GM12878 (cell line): ENCODE data around the gene TPM4. TPM values are rescaled to one million over a fixed set of nuclear protein-coding genes. Genes with fewer than 3 reads are reported as not detected.
A peak's percentile ranks its signal among the peaks of the same experiment; 100 is the strongest.

Experiments
- BRCA1 ChIP-seq: IDR thresholded peaks from 2 replicates; pipeline ENCODE4 v1.6.1; 2011; ENCODE audit warnings: low read depth, low read length, improper control_type of control experiment
- CBFB ChIP-seq: IDR thresholded peaks from 2 replicates; pipeline ENCODE4 v1.6.1; 2016; ENCODE audit warnings: antibody characterized with exemption, low read depth
- GATAD2B ChIP-seq: fragments of 450-650 bp; conservative IDR thresholded peaks from 2 replicates; pipeline ENCODE4 v1.6.1; 2017; ENCODE audit warnings: low read depth, mild to moderate bottlenecking, moderate library complexity
- JUNB ChIP-seq: IDR thresholded peaks from 2 replicates; pipeline ENCODE4 v1.6.1; 2016; ENCODE audit warnings: antibody characterized with exemption, mild to moderate bottlenecking
- POLR2AphosphoS5 ChIP-seq: IDR thresholded peaks from 2 replicates; pipeline ENCODE4 v1.6.1; 2011; ENCODE audit warnings: mild to moderate bottlenecking, low read length, inconsistent platforms
- RUNX3 ChIP-seq: IDR thresholded peaks from 2 replicates; pipeline ENCODE4 v1.6.1; 2012; ENCODE audit warnings: low read length, inconsistent platforms
- SPI1 ChIP-seq: IDR thresholded peaks from 2 replicates; pipeline ENCODE4 v1.6.1; 2011; ENCODE audit warnings: low read depth, mild to moderate bottlenecking, low read length, moderate library complexity, borderline replicate concordance; ENCODE audit not compliant: insufficient read depth
- SREBF2 ChIP-seq: IDR thresholded peaks from 2 replicates; pipeline ENCODE4 v1.6.1; 2012; ENCODE audit warnings: mild to moderate bottlenecking, low read length
- SUPT20H ChIP-seq: IDR thresholded peaks from 2 replicates; pipeline ENCODE4 v1.6.1; 2011; ENCODE audit warnings: low read depth, mild to moderate bottlenecking, low read length, moderate library complexity, borderline replicate concordance; ENCODE audit not compliant: control insufficient read depth
- TARDBP ChIP-seq: IDR thresholded peaks from 2 replicates; pipeline ENCODE4 v1.6.1; 2016; ENCODE audit warnings: borderline replicate concordance
- TBL1XR1 ChIP-seq: IDR thresholded peaks from 2 replicates; pipeline ENCODE4 v1.6.1; 2012; ENCODE audit warnings: low read depth, low read length, improper control_type of control experiment
- TCF7 ChIP-seq: IDR thresholded peaks from 2 replicates; pipeline ENCODE4 v1.6.1; 2014; ENCODE audit warnings: antibody characterized with exemption, borderline replicate concordance
- YBX1 ChIP-seq: fragments of 450-650 bp; IDR thresholded peaks from 2 replicates; pipeline ENCODE4 v1.6.1; 2016; ENCODE audit warnings: antibody characterized with exemption
- ZNF207 ChIP-seq: fragments of 450-650 bp; IDR thresholded peaks from 2 replicates; pipeline ENCODE4 v1.6.1; 2014; ENCODE audit warnings: antibody characterized with exemption, mild to moderate bottlenecking, borderline replicate concordance
- ZNF24 ChIP-seq: fragments of 450-650 bp; IDR thresholded peaks from 2 replicates; pipeline ENCODE4 v1.6.1; 2017; ENCODE audit warnings: antibody characterized with exemption, mild to moderate bottlenecking
- ZNF274 ChIP-seq: IDR thresholded peaks from one replicate; pipeline ENCODE4 v1.8.0; 2011; ENCODE audit not compliant: insufficient read length, insufficient read depth
- ZNF384 ChIP-seq: IDR thresholded peaks from 2 replicates; pipeline ENCODE4 v1.6.1; 2012; ENCODE audit warnings: low read depth, mild to moderate bottlenecking, low read length, improper control_type of control experiment, borderline replicate concordance
- polyA plus RNA-seq, 11 experiments: library from polyadenylated mRNA; depleted of rRNA in 4 of 11; unstranded in 6 of 11; stranded (reverse) in 5 of 11; fragments of >200 nt; fragmentation: Nextera tagmentation in 4 of 11; fragmentation: Illumina TruSeq in 1 of 11; extraction: Ambion mirVana in 4 of 11; extraction: Trizol in 1 of 11; gene quantifications; 1 replicate in 1 of 11; 2 replicates in 10 of 11; pipeline versions ENCODE4 v1.2.1 to v1.2.3, GENCODE V29; 2011 to 2016; ENCODE audit warnings: inconsistent platforms in 2 of 11, missing spikeins in 2 of 11, low read depth in 1 of 11
- total RNA-seq, 4 experiments: library from RNA; depleted of rRNA in 3 of 4; stranded (reverse); fragments of >200 nt in 3 of 4; fragmentation: Illumina TruSeq in 1 of 4; extraction: Trizol in 1 of 4; gene quantifications; 2 replicates each; pipeline versions ENCODE4 v1.2.1 to v1.2.3, GENCODE V29; 2013 to 2021
- TF ChIP-seq, protein P1 (sequence below): fragments of 450-650 bp; IDR thresholded peaks from 2 replicates; pipeline ENCODE4 v1.6.1; 2016; ENCODE audit warnings: mild to moderate bottlenecking, moderate library complexity, borderline replicate concordance
- TF ChIP-seq, protein P2 (sequence below): fragments of 450-650 bp; IDR thresholded peaks from 2 replicates; pipeline ENCODE4 v1.6.1; 2016; ENCODE audit warnings: mild to moderate bottlenecking
- TF ChIP-seq, protein P3 (sequence below): fragments of 450-650 bp; conservative IDR thresholded peaks from 2 replicates; pipeline ENCODE4 v1.6.1; 2017; ENCODE audit warnings: mild to moderate bottlenecking, moderate library complexity
- TF ChIP-seq, protein P4 (sequence below): fragments of 150-350 bp; IDR thresholded peaks from 2 replicates; pipeline ENCODE4 v1.6.1; 2014; ENCODE audit warnings: mild to moderate bottlenecking, low read depth, low read length
- TF ChIP-seq, protein P5 (sequence below): IDR thresholded peaks from 2 replicates; pipeline ENCODE4 v1.6.1; 2011; ENCODE audit warnings: borderline replicate concordance, low read depth, mild to moderate bottlenecking, moderate library complexity, mixed read lengths, low read length; ENCODE audit not compliant: insufficient read depth; ENCODE audit errors: extremely low read length

TPM4 gene
- total and polyA plus RNA-seq, 10 of the 15 experiments (the other 5 are each of a cell fraction or from before 2014, with no cell fraction given) = 183 to 620 (median 407) TPM

DNA sequence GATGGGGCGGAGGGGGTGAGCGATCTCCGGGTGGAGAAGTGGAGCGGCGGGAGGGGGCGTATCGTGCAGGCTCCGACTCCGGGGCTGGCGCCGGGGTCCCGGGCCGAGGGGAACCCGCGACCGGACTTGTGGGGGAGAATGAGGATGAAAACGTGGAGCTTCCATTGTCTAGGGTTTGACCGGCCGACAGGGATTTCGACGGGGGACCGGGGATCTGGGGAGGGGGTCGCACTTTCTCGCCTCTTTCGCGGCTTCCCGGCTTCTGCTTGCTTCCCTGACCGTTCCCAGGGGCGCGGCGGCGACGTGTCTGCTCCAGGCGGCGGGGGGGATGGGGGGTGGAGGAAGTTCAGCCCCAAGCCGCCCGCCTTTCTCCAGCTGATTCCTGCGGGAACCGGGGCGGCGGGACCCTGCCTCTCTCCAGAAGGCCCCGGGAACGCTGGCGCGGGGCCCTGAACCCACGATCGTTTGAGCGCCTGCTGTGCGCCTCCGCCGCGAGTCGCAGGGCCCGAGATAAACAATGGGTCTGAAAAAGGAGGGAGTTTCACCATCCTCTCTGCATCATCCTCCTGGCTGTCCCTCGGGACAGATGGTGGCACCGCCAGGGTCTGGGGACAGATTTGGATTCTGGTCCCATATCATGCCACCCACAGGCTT is 790 bp downstream of the TPM4 start (continued):
- TF ChIP-seq, protein P1, sequence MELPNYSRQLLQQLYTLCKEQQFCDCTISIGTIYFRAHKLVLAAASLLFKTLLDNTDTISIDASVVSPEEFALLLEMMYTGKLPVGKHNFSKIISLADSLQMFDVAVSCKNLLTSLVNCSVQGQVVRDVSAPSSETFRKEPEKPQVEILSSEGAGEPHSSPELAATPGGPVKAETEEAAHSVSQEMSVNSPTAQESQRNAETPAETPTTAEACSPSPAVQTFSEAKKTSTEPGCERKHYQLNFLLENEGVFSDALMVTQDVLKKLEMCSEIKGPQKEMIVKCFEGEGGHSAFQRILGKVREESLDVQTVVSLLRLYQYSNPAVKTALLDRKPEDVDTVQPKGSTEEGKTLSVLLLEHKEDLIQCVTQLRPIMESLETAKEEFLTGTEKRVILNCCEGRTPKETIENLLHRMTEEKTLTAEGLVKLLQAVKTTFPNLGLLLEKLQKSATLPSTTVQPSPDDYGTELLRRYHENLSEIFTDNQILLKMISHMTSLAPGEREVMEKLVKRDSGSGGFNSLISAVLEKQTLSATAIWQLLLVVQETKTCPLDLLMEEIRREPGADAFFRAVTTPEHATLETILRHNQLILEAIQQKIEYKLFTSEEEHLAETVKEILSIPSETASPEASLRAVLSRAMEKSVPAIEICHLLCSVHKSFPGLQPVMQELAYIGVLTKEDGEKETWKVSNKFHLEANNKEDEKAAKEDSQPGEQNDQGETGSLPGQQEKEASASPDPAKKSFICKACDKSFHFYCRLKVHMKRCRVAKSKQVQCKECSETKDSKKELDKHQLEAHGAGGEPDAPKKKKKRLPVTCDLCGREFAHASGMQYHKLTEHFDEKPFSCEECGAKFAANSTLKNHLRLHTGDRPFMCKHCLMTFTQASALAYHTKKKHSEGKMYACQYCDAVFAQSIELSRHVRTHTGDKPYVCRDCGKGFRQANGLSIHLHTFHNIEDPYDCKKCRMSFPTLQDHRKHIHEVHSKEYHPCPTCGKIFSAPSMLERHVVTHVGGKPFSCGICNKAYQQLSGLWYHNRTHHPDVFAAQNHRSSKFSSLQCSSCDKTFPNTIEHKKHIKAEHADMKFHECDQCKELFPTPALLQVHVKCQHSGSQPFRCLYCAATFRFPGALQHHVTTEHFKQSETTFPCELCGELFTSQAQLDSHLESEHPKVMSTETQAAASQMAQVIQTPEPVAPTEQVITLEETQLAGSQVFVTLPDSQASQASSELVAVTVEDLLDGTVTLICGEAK = no peak
- TF ChIP-seq ZNF274 (no peak), TARDBP (no peak), SREBF2 (no peak), ZNF384 (no peak), RUNX3 (no peak), ZNF207 (peak; percentile 35; the same call in 1 of the 2 replicates), ZNF24 (no peak), POLR2AphosphoS5 (peak; percentile 79; the same call in 1 of the 2 replicates), CBFB (no peak), TBL1XR1 (no peak), SUPT20H (no peak), YBX1 (no peak), TCF7 (no peak), BRCA1 (no peak), SPI1 (no peak), GATAD2B (no peak), JUNB (no peak)
- TF ChIP-seq, protein P2, sequence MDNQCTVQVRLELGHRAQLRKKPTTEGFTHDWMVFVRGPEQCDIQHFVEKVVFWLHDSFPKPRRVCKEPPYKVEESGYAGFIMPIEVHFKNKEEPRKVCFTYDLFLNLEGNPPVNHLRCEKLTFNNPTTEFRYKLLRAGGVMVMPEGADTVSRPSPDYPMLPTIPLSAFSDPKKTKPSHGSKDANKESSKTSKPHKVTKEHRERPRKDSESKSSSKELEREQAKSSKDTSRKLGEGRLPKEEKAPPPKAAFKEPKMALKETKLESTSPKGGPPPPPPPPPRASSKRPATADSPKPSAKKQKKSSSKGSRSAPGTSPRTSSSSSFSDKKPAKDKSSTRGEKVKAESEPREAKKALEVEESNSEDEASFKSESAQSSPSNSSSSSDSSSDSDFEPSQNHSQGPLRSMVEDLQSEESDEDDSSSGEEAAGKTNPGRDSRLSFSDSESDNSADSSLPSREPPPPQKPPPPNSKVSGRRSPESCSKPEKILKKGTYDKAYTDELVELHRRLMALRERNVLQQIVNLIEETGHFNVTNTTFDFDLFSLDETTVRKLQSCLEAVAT = no peak
- TF ChIP-seq, protein P3, sequence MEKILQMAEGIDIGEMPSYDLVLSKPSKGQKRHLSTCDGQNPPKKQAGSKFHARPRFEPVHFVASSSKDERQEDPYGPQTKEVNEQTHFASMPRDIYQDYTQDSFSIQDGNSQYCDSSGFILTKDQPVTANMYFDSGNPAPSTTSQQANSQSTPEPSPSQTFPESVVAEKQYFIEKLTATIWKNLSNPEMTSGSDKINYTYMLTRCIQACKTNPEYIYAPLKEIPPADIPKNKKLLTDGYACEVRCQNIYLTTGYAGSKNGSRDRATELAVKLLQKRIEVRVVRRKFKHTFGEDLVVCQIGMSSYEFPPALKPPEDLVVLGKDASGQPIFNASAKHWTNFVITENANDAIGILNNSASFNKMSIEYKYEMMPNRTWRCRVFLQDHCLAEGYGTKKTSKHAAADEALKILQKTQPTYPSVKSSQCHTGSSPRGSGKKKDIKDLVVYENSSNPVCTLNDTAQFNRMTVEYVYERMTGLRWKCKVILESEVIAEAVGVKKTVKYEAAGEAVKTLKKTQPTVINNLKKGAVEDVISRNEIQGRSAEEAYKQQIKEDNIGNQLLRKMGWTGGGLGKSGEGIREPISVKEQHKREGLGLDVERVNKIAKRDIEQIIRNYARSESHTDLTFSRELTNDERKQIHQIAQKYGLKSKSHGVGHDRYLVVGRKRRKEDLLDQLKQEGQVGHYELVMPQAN = peak; percentile 61
- TF ChIP-seq, protein P4, sequence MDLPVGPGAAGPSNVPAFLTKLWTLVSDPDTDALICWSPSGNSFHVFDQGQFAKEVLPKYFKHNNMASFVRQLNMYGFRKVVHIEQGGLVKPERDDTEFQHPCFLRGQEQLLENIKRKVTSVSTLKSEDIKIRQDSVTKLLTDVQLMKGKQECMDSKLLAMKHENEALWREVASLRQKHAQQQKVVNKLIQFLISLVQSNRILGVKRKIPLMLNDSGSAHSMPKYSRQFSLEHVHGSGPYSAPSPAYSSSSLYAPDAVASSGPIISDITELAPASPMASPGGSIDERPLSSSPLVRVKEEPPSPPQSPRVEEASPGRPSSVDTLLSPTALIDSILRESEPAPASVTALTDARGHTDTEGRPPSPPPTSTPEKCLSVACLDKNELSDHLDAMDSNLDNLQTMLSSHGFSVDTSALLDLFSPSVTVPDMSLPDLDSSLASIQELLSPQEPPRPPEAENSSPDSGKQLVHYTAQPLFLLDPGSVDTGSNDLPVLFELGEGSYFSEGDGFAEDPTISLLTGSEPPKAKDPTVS = no peak
- TF ChIP-seq, protein P5, sequence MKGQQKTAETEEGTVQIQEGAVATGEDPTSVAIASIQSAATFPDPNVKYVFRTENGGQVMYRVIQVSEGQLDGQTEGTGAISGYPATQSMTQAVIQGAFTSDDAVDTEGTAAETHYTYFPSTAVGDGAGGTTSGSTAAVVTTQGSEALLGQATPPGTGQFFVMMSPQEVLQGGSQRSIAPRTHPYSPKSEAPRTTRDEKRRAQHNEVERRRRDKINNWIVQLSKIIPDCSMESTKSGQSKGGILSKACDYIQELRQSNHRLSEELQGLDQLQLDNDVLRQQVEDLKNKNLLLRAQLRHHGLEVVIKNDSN = no peak
